Panc1 (cell line): ENCODE measurements around the gene MAST3.

Experiments
- TF ChIP-seq, protein P1 (sequence below), 2 experiments: IDR thresholded peaks; 2 replicates each; pipeline ENCODE4 v1.6.1; 2011 to 2012; ENCODE audit warnings: low read depth in 2 of 2, control low read depth in 1 of 2, low read length in 1 of 2, mild to moderate bottlenecking in 1 of 2, moderate library complexity in 1 of 2; ENCODE audit not compliant: insufficient read depth in 1 of 2
- TF ChIP-seq, protein P2 (sequence below): fragments of 450-650 bp; IDR thresholded peaks from 2 replicates; pipeline ENCODE4 v1.5.1; 2017; ENCODE audit warnings: mild to moderate bottlenecking

DNA sequence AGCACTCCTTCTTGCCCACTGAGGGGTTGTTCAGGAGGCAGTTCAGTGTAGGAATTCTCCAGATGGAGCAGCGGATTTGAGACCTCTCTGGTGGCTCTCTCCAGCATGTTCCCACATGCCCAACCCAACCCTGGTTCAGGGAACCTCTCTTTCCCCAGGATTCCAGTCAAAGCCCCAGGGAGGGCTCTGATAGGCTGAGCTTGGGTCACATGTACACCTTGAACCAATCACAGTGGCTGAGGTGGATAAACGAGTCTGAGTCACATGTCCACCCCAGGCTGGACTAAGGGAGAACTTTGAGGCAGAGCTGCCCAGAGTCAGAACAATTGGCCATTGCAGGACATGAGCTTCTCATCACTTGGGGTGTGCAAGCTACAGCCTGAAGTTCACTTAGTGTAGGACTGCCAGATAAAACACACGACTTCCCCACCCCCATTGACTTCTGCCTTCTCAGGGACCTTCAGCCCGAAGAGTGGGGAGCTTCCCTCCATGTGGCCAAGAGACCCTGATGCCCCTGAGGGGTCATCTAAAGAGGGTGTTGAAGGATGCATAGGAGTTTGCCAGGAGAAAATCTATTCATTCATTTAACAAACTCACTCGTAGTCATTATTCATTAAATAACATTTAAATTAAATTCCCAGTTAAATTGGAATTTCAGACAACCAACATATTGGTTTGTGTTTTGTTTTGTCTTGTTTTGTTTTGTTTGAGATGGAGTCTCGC, 4.0 kb upstream of the MAST3 start:
- TF ChIP-seq, protein P1, sequence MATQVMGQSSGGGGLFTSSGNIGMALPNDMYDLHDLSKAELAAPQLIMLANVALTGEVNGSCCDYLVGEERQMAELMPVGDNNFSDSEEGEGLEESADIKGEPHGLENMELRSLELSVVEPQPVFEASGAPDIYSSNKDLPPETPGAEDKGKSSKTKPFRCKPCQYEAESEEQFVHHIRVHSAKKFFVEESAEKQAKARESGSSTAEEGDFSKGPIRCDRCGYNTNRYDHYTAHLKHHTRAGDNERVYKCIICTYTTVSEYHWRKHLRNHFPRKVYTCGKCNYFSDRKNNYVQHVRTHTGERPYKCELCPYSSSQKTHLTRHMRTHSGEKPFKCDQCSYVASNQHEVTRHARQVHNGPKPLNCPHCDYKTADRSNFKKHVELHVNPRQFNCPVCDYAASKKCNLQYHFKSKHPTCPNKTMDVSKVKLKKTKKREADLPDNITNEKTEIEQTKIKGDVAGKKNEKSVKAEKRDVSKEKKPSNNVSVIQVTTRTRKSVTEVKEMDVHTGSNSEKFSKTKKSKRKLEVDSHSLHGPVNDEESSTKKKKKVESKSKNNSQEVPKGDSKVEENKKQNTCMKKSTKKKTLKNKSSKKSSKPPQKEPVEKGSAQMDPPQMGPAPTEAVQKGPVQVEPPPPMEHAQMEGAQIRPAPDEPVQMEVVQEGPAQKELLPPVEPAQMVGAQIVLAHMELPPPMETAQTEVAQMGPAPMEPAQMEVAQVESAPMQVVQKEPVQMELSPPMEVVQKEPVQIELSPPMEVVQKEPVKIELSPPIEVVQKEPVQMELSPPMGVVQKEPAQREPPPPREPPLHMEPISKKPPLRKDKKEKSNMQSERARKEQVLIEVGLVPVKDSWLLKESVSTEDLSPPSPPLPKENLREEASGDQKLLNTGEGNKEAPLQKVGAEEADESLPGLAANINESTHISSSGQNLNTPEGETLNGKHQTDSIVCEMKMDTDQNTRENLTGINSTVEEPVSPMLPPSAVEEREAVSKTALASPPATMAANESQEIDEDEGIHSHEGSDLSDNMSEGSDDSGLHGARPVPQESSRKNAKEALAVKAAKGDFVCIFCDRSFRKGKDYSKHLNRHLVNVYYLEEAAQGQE (IDR thresholded peaks at IDR 0.05; ENCODE audit: insufficient read depth in 1 of 2, low read depth in 2 of 2, low read length in 1 of 2): no peak
- TF ChIP-seq, protein P2, sequence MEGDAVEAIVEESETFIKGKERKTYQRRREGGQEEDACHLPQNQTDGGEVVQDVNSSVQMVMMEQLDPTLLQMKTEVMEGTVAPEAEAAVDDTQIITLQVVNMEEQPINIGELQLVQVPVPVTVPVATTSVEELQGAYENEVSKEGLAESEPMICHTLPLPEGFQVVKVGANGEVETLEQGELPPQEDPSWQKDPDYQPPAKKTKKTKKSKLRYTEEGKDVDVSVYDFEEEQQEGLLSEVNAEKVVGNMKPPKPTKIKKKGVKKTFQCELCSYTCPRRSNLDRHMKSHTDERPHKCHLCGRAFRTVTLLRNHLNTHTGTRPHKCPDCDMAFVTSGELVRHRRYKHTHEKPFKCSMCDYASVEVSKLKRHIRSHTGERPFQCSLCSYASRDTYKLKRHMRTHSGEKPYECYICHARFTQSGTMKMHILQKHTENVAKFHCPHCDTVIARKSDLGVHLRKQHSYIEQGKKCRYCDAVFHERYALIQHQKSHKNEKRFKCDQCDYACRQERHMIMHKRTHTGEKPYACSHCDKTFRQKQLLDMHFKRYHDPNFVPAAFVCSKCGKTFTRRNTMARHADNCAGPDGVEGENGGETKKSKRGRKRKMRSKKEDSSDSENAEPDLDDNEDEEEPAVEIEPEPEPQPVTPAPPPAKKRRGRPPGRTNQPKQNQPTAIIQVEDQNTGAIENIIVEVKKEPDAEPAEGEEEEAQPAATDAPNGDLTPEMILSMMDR: no peak
